Memory B cell (primary cell): Measurements from ENCODE around the gene PANK3.

Source experiments
- ATAC-seq: fragments of 150-1000 bp; cut with Tn5 transposase; 2 replicates; pipeline ENCODE4 v1.10.0; 2021; ENCODE audit warnings: low read depth, mild to moderate bottlenecking, moderate library complexity
- DNase-seq, 2 donors: peaks; one replicate each; pipeline ENCODE4 v3.0.0; 2022; ENCODE audit warnings: low spot score in 2 of 2
- H3K27ac Mint-ChIP-seq: one replicate; pipeline ENCODE4 v1.8.0; 2022; ENCODE audit warnings: mild to moderate bottlenecking, moderate library complexity, mixed read lengths
- H3K27me3 Mint-ChIP-seq: one replicate; pipeline ENCODE4 v1.8.0; 2022; ENCODE audit warnings: mixed read lengths
- H3K36me3 Mint-ChIP-seq: one replicate; pipeline ENCODE4 v1.8.0; 2022; ENCODE audit warnings: mild to moderate bottlenecking, mixed read lengths
- H3K4me1 Mint-ChIP-seq: one replicate; pipeline ENCODE4 v1.8.0; 2022; ENCODE audit warnings: mixed read lengths
- H3K4me3 Mint-ChIP-seq: one replicate; pipeline ENCODE4 v1.8.0; 2022; ENCODE audit warnings: mild to moderate bottlenecking, moderate library complexity, mixed read lengths
- H3K9me3 Mint-ChIP-seq: one replicate; pipeline ENCODE4 v1.8.0; 2022; ENCODE audit warnings: mixed read lengths

PANK3 gene

DNA sequence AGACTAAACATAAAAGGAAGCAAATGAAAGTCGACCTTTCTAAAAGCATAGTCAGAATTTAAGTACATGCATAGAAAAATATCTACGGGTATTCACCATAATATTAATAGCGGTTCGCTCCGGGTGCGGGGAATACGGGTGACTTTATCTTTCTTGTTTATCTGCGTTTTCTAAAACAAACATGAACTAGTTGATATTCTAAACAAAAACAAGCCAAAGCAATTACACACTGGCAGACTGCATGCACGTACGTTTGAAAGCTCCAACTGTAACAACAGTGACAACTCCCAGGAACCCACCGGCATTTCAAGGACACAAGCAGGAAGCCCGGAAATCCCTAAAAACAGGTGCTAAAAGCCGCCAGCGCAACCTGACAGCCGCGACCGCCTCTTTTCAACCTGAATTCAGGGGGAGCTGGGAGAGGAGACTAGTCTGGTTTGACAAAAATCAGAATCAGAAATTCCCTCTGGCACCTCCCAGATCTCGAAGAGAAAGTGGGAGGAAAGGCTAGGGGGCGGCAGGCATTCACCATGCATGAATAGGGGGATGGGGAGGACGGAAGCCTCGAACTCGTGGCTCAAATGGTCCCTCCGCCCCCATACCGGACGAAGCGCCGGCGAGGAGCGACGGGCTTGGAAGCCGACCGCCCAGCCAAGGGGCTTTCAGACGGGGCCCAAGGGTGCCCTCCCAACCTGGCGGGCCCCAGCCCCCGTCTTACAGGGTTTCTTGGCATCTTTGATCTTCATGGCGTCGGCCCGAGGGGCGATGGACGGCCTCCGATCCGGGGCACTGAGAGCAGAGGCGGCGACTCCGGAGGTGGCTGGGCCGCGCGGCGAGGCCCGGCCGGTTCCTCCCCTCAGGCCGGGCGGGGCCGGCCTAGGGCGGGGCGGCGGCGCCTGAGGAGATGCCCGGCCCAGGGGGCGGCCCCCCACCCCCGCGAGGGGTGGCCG lies at the start of gene PANK3:
Gene PANK3 (minus strand): TSS at position 831 of the 950 bp plus-strand sequence. CDS start 85 bp downstream, at position 746.
- H3K9me3 Mint-ChIP-seq = no peaks in the 10 kb centered on the region
- no peak for DNase-seq
- H3K27me3 Mint-ChIP-seq = no peaks in the 10 kb centered on the region
- ATAC-seq = peak; percentile 59
- peak within 1 kb of the TSS; percentile 87 for H3K4me3 Mint-ChIP-seq
- peaks cover 16% of the 10 kb centered on the region for H3K4me1 Mint-ChIP-seq
- peaks cover 2% of the 10 kb centered on the region for H3K36me3 Mint-ChIP-seq
- peak within 1 kb of the TSS; percentile 89 for H3K27ac Mint-ChIP-seq

DNA sequence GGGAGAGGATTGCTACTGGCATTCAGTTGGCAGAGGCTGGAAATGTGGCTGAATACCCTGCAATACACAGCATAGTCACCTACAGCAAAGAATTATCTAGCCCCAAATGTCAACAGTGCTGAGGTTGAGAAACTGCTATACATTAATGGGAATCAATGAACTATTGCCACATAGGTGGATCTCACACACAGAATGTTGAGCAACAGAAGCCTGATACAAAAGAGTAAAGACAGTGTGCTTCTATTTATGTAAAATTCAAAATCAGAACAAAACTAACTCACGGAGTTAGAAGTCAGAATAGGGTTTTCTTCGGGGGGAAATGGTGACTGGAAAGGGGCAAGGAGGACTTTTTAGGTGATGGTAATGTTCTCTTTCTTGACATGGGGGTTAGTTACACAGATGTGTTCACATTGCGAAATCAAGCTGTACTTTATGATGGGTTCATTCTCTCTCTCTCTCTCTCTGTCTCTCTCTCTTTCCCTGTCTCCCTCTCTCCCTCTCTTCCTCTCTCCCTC lies 45.7 kb upstream of the PANK3 start:
- H3K27me3 Mint-ChIP-seq = peaks cover 14% of the 10 kb centered on the region
- ATAC-seq = no peak
- H3K4me3 Mint-ChIP-seq = no peak overlapping the region
- no peak overlapping the region for H3K27ac Mint-ChIP-seq
- no peaks in the 10 kb centered on the region for H3K4me1 Mint-ChIP-seq
- DNase-seq = no peak
- peaks cover 1% of the 10 kb centered on the region for H3K9me3 Mint-ChIP-seq
- H3K36me3 Mint-ChIP-seq = no peaks in the 10 kb centered on the region

DNA sequence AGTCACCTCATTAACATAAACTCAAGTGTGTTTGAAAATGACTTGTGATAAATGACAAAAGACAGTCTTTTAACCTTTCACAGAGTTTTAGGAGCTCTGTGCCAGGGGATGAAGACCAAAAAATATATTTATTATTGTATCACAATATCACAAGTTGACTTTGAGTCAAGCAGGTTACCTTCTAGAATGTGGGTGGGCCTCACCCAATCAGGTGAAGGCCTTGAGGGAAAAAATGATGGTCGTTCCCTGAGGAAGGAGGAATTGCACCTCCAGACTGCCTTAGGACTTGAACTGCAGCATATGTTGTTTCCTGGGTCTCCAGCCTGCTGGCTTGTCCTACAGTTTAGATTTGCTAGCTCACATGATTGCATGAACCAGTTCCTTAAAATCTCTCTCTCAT lies 41.6 kb upstream of the PANK3 start:
- Mint-ChIP-seq H3K27ac (no peak overlapping the region), H3K9me3 (no peaks in the 10 kb centered on the region), H3K27me3 (peaks cover 5% of the 10 kb centered on the region), H3K4me1 (no peaks in the 10 kb centered on the region), H3K4me3 (no peak overlapping the region), H3K36me3 (no peaks in the 10 kb centered on the region)
- ATAC-seq (no peak), DNase-seq (no peak)

DNA sequence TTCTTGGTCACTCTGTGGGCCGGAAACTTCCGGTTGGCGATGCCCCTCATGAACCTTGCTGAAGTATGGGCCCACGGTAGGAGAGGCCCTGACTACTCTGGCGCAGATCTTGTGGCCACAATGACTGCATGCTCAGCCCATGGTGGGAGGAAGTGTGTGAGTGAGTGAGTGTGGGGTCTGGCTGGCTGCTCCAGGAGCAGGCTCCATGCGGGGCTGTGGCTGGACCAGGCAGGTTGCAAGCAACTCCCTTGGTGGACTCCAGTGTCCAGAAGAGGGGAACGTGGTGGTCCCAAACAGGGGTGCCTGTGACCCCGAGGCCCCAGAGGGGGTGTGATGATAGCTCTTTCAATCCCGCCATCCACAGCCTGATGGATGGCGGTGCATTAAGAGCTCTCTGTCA lies 35.5 kb upstream of the PANK3 start:
- no peak overlapping the region for H3K4me3 Mint-ChIP-seq
- H3K27ac Mint-ChIP-seq = no peak overlapping the region
- H3K4me1 Mint-ChIP-seq = no peaks in the 10 kb centered on the region
- DNase-seq (no peak), ATAC-seq (no peak)
- peaks cover 4% of the 10 kb centered on the region for H3K9me3 Mint-ChIP-seq
- H3K36me3 Mint-ChIP-seq = peaks cover 2% of the 10 kb centered on the region
- H3K27me3 Mint-ChIP-seq = peaks cover 3% of the 10 kb centered on the region

DNA sequence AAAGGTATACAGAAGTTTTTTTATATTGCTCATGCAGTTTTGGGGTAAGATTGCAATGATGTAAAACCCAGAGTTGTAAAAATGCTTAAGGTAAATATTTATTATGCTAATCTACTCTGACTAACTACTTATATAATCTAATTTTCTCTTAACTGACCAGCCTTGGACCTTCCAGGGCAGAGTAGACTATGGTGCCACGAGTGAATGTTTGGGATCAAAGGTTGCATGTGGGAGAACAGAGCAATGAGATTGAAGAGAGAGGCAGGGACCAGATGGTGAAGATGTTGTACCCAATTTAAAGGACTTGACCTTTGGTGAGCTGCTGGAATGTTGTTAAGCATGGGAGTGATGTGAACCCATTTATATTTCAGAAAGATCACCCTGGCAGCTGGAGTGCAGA lies 34.8 kb upstream of the PANK3 start:
- Mint-ChIP-seq H3K36me3 (peaks cover 2% of the 10 kb centered on the region), H3K27me3 (peaks cover 3% of the 10 kb centered on the region), H3K9me3 (peaks cover 4% of the 10 kb centered on the region), H3K4me3 (no peak overlapping the region), H3K4me1 (no peaks in the 10 kb centered on the region), H3K27ac (no peak overlapping the region)
- DNase-seq (no peak), ATAC-seq (no peak)

DNA sequence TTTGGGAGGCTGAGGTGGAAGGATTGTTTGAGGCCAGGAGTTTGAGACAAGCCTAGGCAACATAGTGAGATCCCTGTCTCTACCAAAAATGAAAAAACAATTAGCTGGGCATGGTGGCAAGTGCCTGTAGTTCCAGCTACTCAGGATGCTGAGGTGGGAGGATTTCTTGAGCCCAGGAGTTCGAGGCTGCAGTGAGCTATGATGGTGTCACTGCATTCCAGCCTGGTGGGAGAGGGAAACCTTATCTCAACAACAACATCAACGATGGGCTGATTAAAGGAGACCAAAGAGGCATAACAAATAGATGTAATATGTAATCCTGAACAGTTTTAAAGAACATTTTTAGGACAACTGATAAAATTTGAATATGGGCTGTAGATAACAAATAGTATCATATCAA lies 34.2 kb upstream of the PANK3 start:
- H3K4me3 Mint-ChIP-seq = no peak overlapping the region
- no peak overlapping the region for H3K27ac Mint-ChIP-seq
- no peak for DNase-seq
- H3K27me3 Mint-ChIP-seq = peaks cover 3% of the 10 kb centered on the region
- ATAC-seq = no peak
- H3K9me3 Mint-ChIP-seq = peaks cover 4% of the 10 kb centered on the region
- peaks cover 2% of the 10 kb centered on the region for H3K36me3 Mint-ChIP-seq
- H3K4me1 Mint-ChIP-seq = no peaks in the 10 kb centered on the region

DNA sequence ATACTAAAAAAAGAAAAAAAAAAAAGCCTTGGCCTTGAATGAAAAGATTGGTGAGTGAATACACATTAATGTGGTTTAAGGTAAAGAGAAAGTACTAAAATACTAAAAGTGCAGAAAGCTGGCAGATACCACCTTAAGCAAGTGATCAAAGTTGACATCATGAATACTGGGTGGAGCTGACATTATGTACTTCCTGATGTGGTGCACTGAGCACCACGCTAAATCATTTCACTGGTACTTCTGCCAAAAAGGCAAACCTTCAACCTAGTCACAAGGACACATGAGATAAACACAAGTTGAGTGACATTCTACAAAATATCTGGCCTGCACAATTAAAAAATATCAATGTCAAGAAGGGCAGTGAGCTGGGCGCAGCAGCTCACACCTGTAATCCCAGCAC lies 33.8 kb upstream of the PANK3 start:
- Mint-ChIP-seq H3K27ac (no peak overlapping the region), H3K4me1 (no peaks in the 10 kb centered on the region), H3K36me3 (peaks cover 2% of the 10 kb centered on the region), H3K4me3 (peak overlapping the region; percentile 43), H3K9me3 (peaks cover 4% of the 10 kb centered on the region), H3K27me3 (peaks cover 3% of the 10 kb centered on the region)
- ATAC-seq = peak; percentile 44
- DNase-seq = no peak

DNA sequence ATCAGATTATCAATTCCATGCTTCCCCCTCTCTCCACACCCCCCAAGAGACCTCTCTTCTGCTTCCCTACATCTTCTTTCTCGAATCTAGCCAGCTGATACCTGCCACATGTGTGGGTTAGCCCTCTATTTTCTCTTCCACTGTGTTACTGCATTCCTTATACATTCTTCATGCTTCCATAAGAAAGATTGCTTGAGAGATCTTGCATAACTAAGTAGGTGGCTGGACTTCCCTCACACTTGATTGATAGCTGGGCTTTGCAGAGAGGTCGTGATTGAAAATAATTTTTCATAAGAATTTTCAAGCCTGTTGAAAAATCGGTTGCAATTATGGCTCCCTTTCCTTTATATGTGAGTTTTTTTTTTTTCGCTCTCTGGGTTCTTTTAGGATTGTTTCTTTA lies 33.0 kb upstream of the PANK3 start:
- Mint-ChIP-seq H3K4me3 (no peak overlapping the region), H3K27ac (no peak overlapping the region), H3K4me1 (no peaks in the 10 kb centered on the region), H3K27me3 (peaks cover 3% of the 10 kb centered on the region), H3K9me3 (peaks cover 4% of the 10 kb centered on the region), H3K36me3 (peaks cover 2% of the 10 kb centered on the region)
- no peak for DNase-seq
- ATAC-seq = no peak

DNA sequence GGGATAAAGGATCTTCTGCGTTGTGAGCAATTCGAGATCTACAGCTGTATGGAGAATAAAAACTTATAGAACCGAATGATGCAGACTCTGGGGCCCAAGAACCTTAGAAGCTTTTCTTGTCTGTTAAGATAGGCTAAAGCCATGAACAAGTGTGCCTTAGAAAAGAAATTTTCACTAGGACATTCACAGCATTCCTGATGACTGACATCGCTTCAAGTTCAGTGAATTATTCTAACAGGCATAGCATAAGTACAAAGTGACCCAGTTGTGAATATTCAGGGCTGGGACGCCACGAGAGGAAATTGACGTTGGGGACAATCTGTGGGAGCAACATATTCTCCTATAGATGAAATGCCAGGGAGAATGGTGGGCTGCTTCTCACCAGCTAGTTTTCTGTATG lies 32.0 kb upstream of the PANK3 start:
- Mint-ChIP-seq H3K4me1 (no peaks in the 10 kb centered on the region), H3K27ac (no peak overlapping the region), H3K4me3 (no peak overlapping the region), H3K9me3 (peaks cover 4% of the 10 kb centered on the region), H3K36me3 (peaks cover 2% of the 10 kb centered on the region), H3K27me3 (peaks cover 4% of the 10 kb centered on the region)
- DNase-seq (no peak), ATAC-seq (no peak)

DNA sequence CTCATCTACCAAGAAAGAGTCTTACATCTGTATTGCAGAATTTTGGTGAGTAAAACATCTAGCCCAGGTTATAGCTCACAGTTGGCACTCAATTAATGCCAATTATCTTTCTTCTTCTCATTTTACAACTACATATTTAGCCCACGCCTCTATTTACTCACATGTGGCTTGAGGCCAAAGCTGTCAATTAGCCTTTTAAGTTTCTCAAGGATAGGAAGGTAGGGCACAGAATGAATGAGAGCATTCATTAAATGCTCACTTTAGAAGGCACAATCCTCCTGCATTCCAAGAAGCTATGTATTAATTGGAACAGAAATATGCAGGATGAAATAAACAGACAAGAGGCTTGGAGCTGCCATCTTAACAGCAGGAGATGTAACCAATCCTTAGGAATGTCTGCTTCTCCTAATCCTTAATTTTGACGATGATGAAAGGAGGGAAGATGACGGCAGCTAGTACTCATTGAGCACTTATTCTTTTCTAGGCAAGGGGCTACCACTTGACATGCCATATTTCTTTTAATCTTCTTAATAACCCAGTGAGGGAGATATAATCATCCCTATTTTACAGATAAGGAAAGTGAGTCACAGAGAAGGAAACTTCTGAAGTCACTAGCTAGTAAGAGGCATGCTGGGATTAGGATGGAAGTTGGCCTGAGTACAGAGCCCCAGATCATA lies 30.8 kb upstream of the PANK3 start:
- Mint-ChIP-seq H3K9me3 (peaks cover 2% of the 10 kb centered on the region), H3K4me1 (no peaks in the 10 kb centered on the region), H3K27ac (no peak overlapping the region), H3K4me3 (no peak overlapping the region), H3K27me3 (peaks cover 9% of the 10 kb centered on the region), H3K36me3 (peaks cover 2% of the 10 kb centered on the region)
- ATAC-seq (no peak), DNase-seq (no peak)

DNA sequence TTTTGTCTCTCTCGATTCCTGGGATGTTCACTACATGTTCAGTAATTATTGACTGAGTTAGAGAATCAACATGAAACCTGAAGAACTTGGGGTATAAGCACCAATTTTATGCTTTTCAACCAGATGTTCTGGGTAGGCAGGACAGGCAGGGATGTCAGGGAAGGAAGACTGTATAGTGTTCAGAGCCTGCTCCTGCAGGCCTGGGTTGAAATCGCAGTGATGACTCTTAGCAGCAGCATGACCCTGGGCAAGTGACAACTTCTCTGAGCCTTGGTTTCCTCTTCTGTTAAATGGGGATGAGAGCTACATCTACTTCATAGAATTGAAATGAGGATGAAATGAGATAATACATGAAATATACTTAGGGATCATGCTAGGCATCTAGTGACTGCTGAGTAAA lies 29.7 kb upstream of the PANK3 start:
- ATAC-seq = no peak
- no peaks in the 10 kb centered on the region for H3K9me3 Mint-ChIP-seq

DNA sequence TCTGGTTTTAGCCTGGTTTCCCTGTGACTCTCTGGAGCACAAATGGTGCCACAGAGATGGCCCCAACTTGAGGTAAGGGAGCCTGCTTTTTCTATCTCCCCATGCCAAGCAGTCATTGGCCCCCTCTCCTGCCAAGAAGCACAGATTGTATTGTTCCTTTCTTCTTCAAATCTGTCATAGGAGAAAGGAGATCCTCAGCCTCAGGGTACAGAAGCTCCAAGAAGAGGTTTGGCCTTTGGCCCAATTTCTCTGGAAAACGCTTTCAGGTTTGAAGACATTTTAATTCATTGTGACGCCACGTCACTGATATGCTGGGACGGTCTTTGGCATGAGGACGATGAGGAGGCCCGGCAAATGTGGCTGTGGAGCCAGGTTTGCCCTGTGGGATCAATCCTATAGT lies 29.2 kb upstream of the PANK3 start:
- DNase-seq = no peak
- H3K4me3 Mint-ChIP-seq = no peak overlapping the region
- H3K9me3 Mint-ChIP-seq = no peaks in the 10 kb centered on the region
- no peaks in the 10 kb centered on the region for H3K4me1 Mint-ChIP-seq
- no peaks in the 10 kb centered on the region for H3K36me3 Mint-ChIP-seq
- ATAC-seq = no peak
- H3K27ac Mint-ChIP-seq = no peak overlapping the region
- peaks cover 9% of the 10 kb centered on the region for H3K27me3 Mint-ChIP-seq

More for the DNA sequence above, 29.7 kb upstream of the PANK3 start:
- Mint-ChIP-seq H3K4me3 (no peak overlapping the region), H3K27me3 (peaks cover 7% of the 10 kb centered on the region), H3K36me3 (no peaks in the 10 kb centered on the region), H3K4me1 (no peaks in the 10 kb centered on the region), H3K27ac (no peak overlapping the region)
- no peak for DNase-seq

DNA sequence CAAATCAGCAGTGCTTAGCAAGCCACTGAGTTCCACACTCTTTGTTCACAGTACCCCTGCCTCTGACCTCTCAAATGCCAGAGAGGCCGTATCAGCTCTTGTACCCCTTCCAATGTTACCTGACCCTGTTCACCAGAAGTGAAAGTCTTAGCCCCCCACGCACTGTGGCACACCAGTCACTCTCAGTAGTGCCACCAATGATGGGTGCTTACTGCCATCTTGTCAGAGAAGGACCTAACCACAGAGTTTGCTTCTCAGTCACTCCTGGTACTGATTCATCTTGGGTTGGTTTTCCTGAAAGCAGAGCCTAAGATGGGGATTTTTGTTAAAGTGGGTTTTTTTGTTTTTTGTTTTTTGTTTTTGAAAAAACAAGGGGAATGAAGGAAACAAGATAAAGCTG lies 28.8 kb upstream of the PANK3 start:
- Mint-ChIP-seq H3K36me3 (no peaks in the 10 kb centered on the region), H3K9me3 (no peaks in the 10 kb centered on the region), H3K4me3 (no peak overlapping the region), H3K27ac (no peak overlapping the region), H3K4me1 (no peaks in the 10 kb centered on the region), H3K27me3 (peaks cover 11% of the 10 kb centered on the region)
- DNase-seq (no peak), ATAC-seq (no peak)

DNA sequence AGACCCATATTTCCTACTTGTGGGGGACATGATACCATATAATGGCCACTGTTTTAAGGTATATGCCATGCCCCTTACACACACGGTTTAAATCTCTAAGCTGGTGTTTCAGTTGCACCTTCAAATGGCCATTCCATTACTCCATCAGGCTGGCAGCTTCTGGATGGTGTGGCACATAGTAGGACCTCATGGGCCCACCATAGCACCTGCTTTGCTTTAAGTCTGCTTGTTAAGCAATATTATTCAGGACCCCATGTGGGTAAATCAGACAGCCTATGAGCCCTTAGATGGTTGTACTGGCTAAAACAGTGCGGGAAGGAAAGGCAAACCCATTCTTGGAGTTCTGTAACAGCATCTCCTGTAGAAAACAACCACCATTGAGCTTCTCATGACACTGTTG lies 27.4 kb upstream of the PANK3 start:
- Mint-ChIP-seq H3K9me3 (no peaks in the 10 kb centered on the region), H3K4me3 (no peak overlapping the region), H3K4me1 (no peaks in the 10 kb centered on the region), H3K36me3 (no peaks in the 10 kb centered on the region), H3K27ac (no peak overlapping the region), H3K27me3 (peaks cover 13% of the 10 kb centered on the region)
- ATAC-seq = no peak
- DNase-seq = no peak
